HFFc6 (cell line): Measurements from ENCODE around the gene FAF2. TPM values are rescaled to one million over a fixed set of nuclear protein-coding genes. Genes with fewer than 3 reads are reported as not detected.

ENCODE experiments used
- DNase-seq: peaks from one replicate; pipeline ENCODE4 v3.0.0-alpha.2; 2018
- H3K27ac Mint-ChIP-seq: 2 replicates; pipeline ENCODE4 v1.8.0; 2020; ENCODE audit warnings: mild to moderate bottlenecking, mixed read lengths
- H3K27me3 Mint-ChIP-seq: 2 replicates; pipeline ENCODE4 v1.8.0; 2021; ENCODE audit warnings: mild to moderate bottlenecking, moderate library complexity, mixed read lengths; ENCODE audit not compliant: insufficient read depth
- H3K36me3 Mint-ChIP-seq: 2 replicates; pipeline ENCODE4 v1.8.0; 2021; ENCODE audit warnings: low read depth, mixed read lengths
- H3K4me1 Mint-ChIP-seq: 2 replicates; pipeline ENCODE4 v1.8.0; 2020; ENCODE audit warnings: low read depth, mixed read lengths
- H3K4me3 Mint-ChIP-seq: 2 replicates; pipeline ENCODE4 v1.8.0; 2020; ENCODE audit warnings: mild to moderate bottlenecking, moderate library complexity, mixed read lengths
- H3K9me3 Mint-ChIP-seq: 2 replicates; pipeline ENCODE4 v1.8.0; 2020; ENCODE audit warnings: mild to moderate bottlenecking, mixed read lengths
- total RNA-seq, 6 experiments: library from RNA; stranded (reverse); fragmentation: NEBNext Ultra II Directional; extraction: Animal tissue kit (Norgen Biotek cat#: 25700); gene quantifications; 2 replicates in 1 of 6; 3 replicates in 5 of 6; pipeline ENCODE4 v1.2.3, GENCODE V29; 2021
- TF ChIP-seq, protein P1 (sequence below): fragments of 200-600 bp; sonication (generic); IDR thresholded peaks from 2 replicates; pipeline ENCODE4 v1.5.0; 2021; ENCODE audit warnings: antibody characterized with exemption, mild to moderate bottlenecking

FAF2 gene
- total RNA-seq, 6 experiments from 2014 or later: 43.4 to 53.1 (median 49.3) TPM

GRCh38 chr5:176517053-176517661 lies 69.0 kb downstream of the FAF2 start:
- Mint-ChIP-seq H3K36me3 (no peaks in the 10 kb centered on the region), H3K4me3 (no peak overlapping the region), H3K4me1 (no peaks in the 10 kb centered on the region), H3K9me3 (no peaks in the 10 kb centered on the region), H3K27ac (no peak overlapping the region), H3K27me3 (peaks cover 7% of the 10 kb centered on the region)
- no peak for DNase-seq
- TF ChIP-seq, protein P1, sequence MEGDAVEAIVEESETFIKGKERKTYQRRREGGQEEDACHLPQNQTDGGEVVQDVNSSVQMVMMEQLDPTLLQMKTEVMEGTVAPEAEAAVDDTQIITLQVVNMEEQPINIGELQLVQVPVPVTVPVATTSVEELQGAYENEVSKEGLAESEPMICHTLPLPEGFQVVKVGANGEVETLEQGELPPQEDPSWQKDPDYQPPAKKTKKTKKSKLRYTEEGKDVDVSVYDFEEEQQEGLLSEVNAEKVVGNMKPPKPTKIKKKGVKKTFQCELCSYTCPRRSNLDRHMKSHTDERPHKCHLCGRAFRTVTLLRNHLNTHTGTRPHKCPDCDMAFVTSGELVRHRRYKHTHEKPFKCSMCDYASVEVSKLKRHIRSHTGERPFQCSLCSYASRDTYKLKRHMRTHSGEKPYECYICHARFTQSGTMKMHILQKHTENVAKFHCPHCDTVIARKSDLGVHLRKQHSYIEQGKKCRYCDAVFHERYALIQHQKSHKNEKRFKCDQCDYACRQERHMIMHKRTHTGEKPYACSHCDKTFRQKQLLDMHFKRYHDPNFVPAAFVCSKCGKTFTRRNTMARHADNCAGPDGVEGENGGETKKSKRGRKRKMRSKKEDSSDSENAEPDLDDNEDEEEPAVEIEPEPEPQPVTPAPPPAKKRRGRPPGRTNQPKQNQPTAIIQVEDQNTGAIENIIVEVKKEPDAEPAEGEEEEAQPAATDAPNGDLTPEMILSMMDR: no peak

GRCh38 chr5:176519810-176520720 lies 71.9 kb downstream of the FAF2 start:
- no peak overlapping the region for H3K27ac Mint-ChIP-seq

GRCh38 chr5:176521286-176521685 lies 73.1 kb downstream of the FAF2 start:
- Mint-ChIP-seq H3K4me3 (no peak overlapping the region), H3K36me3 (no peaks in the 10 kb centered on the region), H3K27ac (no peak overlapping the region), H3K9me3 (no peaks in the 10 kb centered on the region), H3K4me1 (0 out of 2 replicates have a peak, but pooled peaks cover 4% of the 10 kb centered on the region), H3K27me3 (peaks cover 2% of the 10 kb centered on the region)
- TF ChIP-seq, protein P1: no peak
- DNase-seq: no peak

More at GRCh38 chr5:176519810-176520720, 71.9 kb downstream of the FAF2 start:
- TF ChIP-seq, protein P1: no peak
- no peaks in the 10 kb centered on the region for H3K36me3 Mint-ChIP-seq
- H3K4me1 Mint-ChIP-seq: 0 out of 2 replicates have a peak, but pooled peaks cover 4% of the 10 kb centered on the region
- H3K4me3 Mint-ChIP-seq: no peak overlapping the region
- no peaks in the 10 kb centered on the region for H3K9me3 Mint-ChIP-seq
- DNase-seq: no peak
- H3K27me3 Mint-ChIP-seq: peaks cover 2% of the 10 kb centered on the region

GRCh38 chr5:176521699-176522263 lies 73.6 kb downstream of the FAF2 start:
- H3K27ac Mint-ChIP-seq: no peak overlapping the region
- 0 out of 2 replicates have a peak, but pooled peaks cover 4% of the 10 kb centered on the region for H3K4me1 Mint-ChIP-seq
- peaks cover 2% of the 10 kb centered on the region for H3K27me3 Mint-ChIP-seq
- H3K4me3 Mint-ChIP-seq: no peak overlapping the region
- no peaks in the 10 kb centered on the region for H3K36me3 Mint-ChIP-seq
- no peaks in the 10 kb centered on the region for H3K9me3 Mint-ChIP-seq
- TF ChIP-seq, protein P1: no peak
- no peak for DNase-seq

GRCh38 chr5:176524138-176524537 lies 76.0 kb downstream of the FAF2 start:
- no peaks in the 10 kb centered on the region for H3K36me3 Mint-ChIP-seq
- DNase-seq: no peak
- peaks cover 2% of the 10 kb centered on the region for H3K27me3 Mint-ChIP-seq
- TF ChIP-seq, protein P1: no peak
- H3K9me3 Mint-ChIP-seq: no peaks in the 10 kb centered on the region
- no peak overlapping the region for H3K27ac Mint-ChIP-seq
- H3K4me3 Mint-ChIP-seq: no peak overlapping the region
- H3K4me1 Mint-ChIP-seq: 0 out of 2 replicates have a peak, but pooled peaks cover 4% of the 10 kb centered on the region
